NCI-H187 treated with DMSO at 0.1 percent for 48 hours (cell line): Measurements from ENCODE around the gene PPIE.

Experiments used
- DNase-seq: peaks from one replicate; lab custom pipeline; 2025; lab: John Stamatoyannopoulos, UW

The PPIE gene

GRCh38 chr1:39738622-39739366 lies at the start of gene PPIE:
PPIE (plus strand) TSS chr1:39738882; CDS start chr1:39738901, 19 bp downstream.
- DNase-seq: peak; percentile 73

- no peak for DNase-seq
These were observed 49.5 kb upstream of the PPIE start for GRCh38 chr1:39689214-39689613.

- no peak for DNase-seq
These were observed 49.0 kb upstream of the PPIE start for GRCh38 chr1:39689635-39690034.

- DNase-seq: no peak
These were observed 48.5 kb upstream of the PPIE start for GRCh38 chr1:39690225-39690624.

- DNase-seq: no peak
These were observed 47.8 kb upstream of the PPIE start for GRCh38 chr1:39690794-39691382.

GRCh38 chr1:39691383-39692151 lies 47.1 kb upstream of the PPIE start, which contains the start of gene HPCAL4:
HPCAL4 (minus strand) TSS chr1:39691433; CDS start chr1:39684603, 6,830 bp downstream.
- DNase-seq: peak; percentile 17

GRCh38 chr1:39692152-39693074 lies 46.3 kb upstream of the PPIE start:
- DNase-seq: no peak

- no peak for DNase-seq
These were observed 44.7 kb upstream of the PPIE start for GRCh38 chr1:39694026-39694425.

- DNase-seq: no peak
These were observed 43.7 kb upstream of the PPIE start for GRCh38 chr1:39695016-39695415.

GRCh38 chr1:39696448-39696847 lies 42.2 kb upstream of the PPIE start:
- DNase-seq: no peak

- no peak for DNase-seq
These were observed 40.1 kb upstream of the PPIE start for GRCh38 chr1:39698568-39698967.

GRCh38 chr1:39699419-39699818 lies 39.3 kb upstream of the PPIE start:
- no peak for DNase-seq

- DNase-seq: no peak
These were observed 38.3 kb upstream of the PPIE start for GRCh38 chr1:39700348-39700747.

- no peak for DNase-seq
These were observed 37.6 kb upstream of the PPIE start for GRCh38 chr1:39701049-39701439.

- no peak for DNase-seq
These were observed 33.9 kb upstream of the PPIE start for GRCh38 chr1:39704757-39705156.

GRCh38 chr1:39707506-39707905 lies 31.2 kb upstream of the PPIE start:
- no peak for DNase-seq

GRCh38 chr1:39711104-39711965 lies 27.3 kb upstream of the PPIE start:
- no peak for DNase-seq

GRCh38 chr1:39711966-39712340 lies 26.7 kb upstream of the PPIE start:
- no peak for DNase-seq

- no peak for DNase-seq
These were observed 25.1 kb upstream of the PPIE start for GRCh38 chr1:39713557-39713956.

- no peak for DNase-seq
These were observed 20.9 kb upstream of the PPIE start for GRCh38 chr1:39717809-39718208.
